Measurements from ENCODE around the gene TLR6.
"Not testable (repeated sequence)": the region's sequence is repeated elsewhere in the genome, so short reads cannot be mapped to it uniquely, and the experiment has no call there.

TLR6 gene

GRCh38 chr4:38820329-38821061 lies 36.1 kb downstream of the TLR6 start:
- no peak for DNase-seq

GRCh38 chr4:38819569-38819968 lies 37.0 kb downstream of the TLR6 start:
- DNase-seq, result no peak

GRCh38 chr4:38818441-38818976 lies 38.1 kb downstream of the TLR6 start:
- no peak for DNase-seq

GRCh38 chr4:38815885-38816782 lies 40.5 kb downstream of the TLR6 start:
- peak; percentile 40 for DNase-seq

- DNase-seq, result no peak
Observed at GRCh38 chr4:38814386-38814785, 42.2 kb downstream of the TLR6 start.

- DNase-seq, result no peak
Observed at GRCh38 chr4:38811297-38811696, 45.3 kb downstream of the TLR6 start.

GRCh38 chr4:38807462-38807861 lies 49.2 kb downstream of the TLR6 start:
- DNase-seq, result not testable (repeated sequence)

GRCh38 chr4:38806251-38806650 lies 50.4 kb downstream of the TLR6 start:
- not testable (repeated sequence) for DNase-seq

GRCh38 chr4:38805530-38806145 lies 51.0 kb downstream of the TLR6 start:
- DNase-seq, result peak; percentile 76

- DNase-seq, result peak; percentile 69
Observed at GRCh38 chr4:38804654-38805295, 51.8 kb downstream of the TLR6 start, which contains the start of gene TLR1. TLR1 (minus strand) TSS chr4:38804791; CDS start chr4:38798831, 5,960 bp downstream.

- no peak for DNase-seq
Observed at GRCh38 chr4:38803833-38804653, 52.6 kb downstream of the TLR6 start.

- DNase-seq, result no peak
Observed at GRCh38 chr4:38802561-38803355, 53.9 kb downstream of the TLR6 start.

- DNase-seq, result peak; percentile 57
Observed at GRCh38 chr4:38800961-38801450, 55.6 kb downstream of the TLR6 start.

- no peak for DNase-seq
Observed at GRCh38 chr4:38800366-38800765, 56.3 kb downstream of the TLR6 start.

- no peak for DNase-seq
Observed at GRCh38 chr4:38795087-38795486, 61.5 kb downstream of the TLR6 start.

- DNase-seq, result no peak
Observed at GRCh38 chr4:38794051-38794450, 62.6 kb downstream of the TLR6 start.

GRCh38 chr4:38791010-38791409 lies 65.6 kb downstream of the TLR6 start:
- no peak for DNase-seq

GRCh38 chr4:38788317-38788716 lies 68.3 kb downstream of the TLR6 start:
- no peak for DNase-seq

- DNase-seq, result no peak
Observed at GRCh38 chr4:38787693-38788092, 68.9 kb downstream of the TLR6 start.

- DNase-seq, result no peak
Observed at GRCh38 chr4:38785901-38786402, 70.7 kb downstream of the TLR6 start.
